Adrenal gland (tissue), 5 donors: ENCODE data around the gene BMPR1B.

Experiments used
- CTCF ChIP-seq, 6 experiments: fragments of 450-650 bp in 4 of 6; fragments of 200-600 bp in 2 of 6; sonication (generic) in 1 of 6; IDR thresholded peaks; 1 replicate in 5 of 6; 2 replicates in 1 of 6; pipeline versions ENCODE4 v1.5.1 to v1.8.0; 2016 to 2021; ENCODE audit warnings: antibody characterized with exemption in 6 of 6, mild to moderate bottlenecking in 2 of 6, moderate library complexity in 1 of 6
- POLR2A ChIP-seq, 2 donors: fragments of 450-650 bp; IDR thresholded peaks; one replicate each; pipeline ENCODE4 v1.6.1; 2017; ENCODE audit warnings: antibody characterized with exemption in 2 of 2, mild to moderate bottlenecking in 2 of 2, moderate library complexity in 1 of 2
- donor health status: DM: no; HTN: no; CAD: no.

DNA sequence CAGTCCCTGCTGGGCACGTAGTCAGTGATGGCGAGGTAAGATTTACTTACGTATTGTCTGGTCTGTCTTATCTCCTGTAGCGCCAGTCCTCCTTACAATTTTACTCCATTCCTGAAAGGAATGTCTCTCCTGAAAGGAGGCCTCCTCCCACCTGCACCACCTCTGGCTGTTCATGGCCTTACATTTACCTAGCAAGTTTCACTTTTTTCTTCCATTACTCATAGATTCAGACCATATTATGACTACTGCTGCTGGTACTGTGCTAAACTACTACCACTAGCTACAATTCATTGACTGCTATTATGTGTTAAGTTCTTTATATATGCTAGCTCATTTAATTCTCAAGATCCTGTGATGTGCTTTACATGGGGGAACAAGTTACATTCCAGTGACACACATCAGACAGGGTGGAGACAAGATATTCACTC, 189.9 kb downstream of the BMPR1B start:
- TF ChIP-seq CTCF (IDR thresholded peaks at IDR 0.05) (no peak), POLR2A (IDR thresholded peaks at IDR 0.05) (no peak)
